ENCODE results near the gene GCA. TPM values are rescaled to one million over a fixed set of nuclear protein-coding genes. Genes with fewer than 3 reads are reported as not detected.

GCA gene
- total RNA-seq, 4 donors from 2014 or later: 3.8 to 31.9 (median 20.6) TPM

GRCh38 chr2:162328424-162329157 is 15.3 kb upstream of the GCA start:
- TF ChIP-seq, protein P1, sequence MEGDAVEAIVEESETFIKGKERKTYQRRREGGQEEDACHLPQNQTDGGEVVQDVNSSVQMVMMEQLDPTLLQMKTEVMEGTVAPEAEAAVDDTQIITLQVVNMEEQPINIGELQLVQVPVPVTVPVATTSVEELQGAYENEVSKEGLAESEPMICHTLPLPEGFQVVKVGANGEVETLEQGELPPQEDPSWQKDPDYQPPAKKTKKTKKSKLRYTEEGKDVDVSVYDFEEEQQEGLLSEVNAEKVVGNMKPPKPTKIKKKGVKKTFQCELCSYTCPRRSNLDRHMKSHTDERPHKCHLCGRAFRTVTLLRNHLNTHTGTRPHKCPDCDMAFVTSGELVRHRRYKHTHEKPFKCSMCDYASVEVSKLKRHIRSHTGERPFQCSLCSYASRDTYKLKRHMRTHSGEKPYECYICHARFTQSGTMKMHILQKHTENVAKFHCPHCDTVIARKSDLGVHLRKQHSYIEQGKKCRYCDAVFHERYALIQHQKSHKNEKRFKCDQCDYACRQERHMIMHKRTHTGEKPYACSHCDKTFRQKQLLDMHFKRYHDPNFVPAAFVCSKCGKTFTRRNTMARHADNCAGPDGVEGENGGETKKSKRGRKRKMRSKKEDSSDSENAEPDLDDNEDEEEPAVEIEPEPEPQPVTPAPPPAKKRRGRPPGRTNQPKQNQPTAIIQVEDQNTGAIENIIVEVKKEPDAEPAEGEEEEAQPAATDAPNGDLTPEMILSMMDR (IDR thresholded peaks at IDR 0.05): no peak
- no peak for TF ChIP-seq POLR2A (IDR thresholded peaks at IDR 0.05)
- Histone ChIP-seq H3K27ac (no peak overlapping the region), H3K4me1 (no peaks in the 10 kb centered on the region), H3K36me3 (no peaks in the 10 kb centered on the region), H3K9me3 (no peaks in the 10 kb centered on the region), H3K4me3 (no peak overlapping the region), H3K27me3 (no peaks in the 10 kb centered on the region)
- DNase-seq: no peak
- intact Hi-C loops (cut with DNase I; ENCODE audit: low total_unique reads): no loop called here

- intact Hi-C loops (cut with DNase I; ENCODE audit: low total_unique reads): no loop called here
- no peaks in the 10 kb centered on the region for H3K4me1 ChIP-seq
- H3K9me3 ChIP-seq: no peaks in the 10 kb centered on the region
- H3K27ac ChIP-seq: no peak overlapping the region
- no peaks in the 10 kb centered on the region for H3K36me3 ChIP-seq
- H3K27me3 ChIP-seq: no peaks in the 10 kb centered on the region
- DNase-seq: no peak
- H3K4me3 ChIP-seq: no peak overlapping the region
- TF ChIP-seq, protein P1 (IDR thresholded peaks at IDR 0.05): no peak
- no peak for TF ChIP-seq POLR2A (IDR thresholded peaks at IDR 0.05)
Observed at GRCh38 chr2:162330881-162331280, 13.1 kb upstream of the GCA start.

GRCh38 chr2:162333968-162334367 is 10.0 kb upstream of the GCA start:
- Histone ChIP-seq H3K9me3 (no peaks in the 10 kb centered on the region), H3K27ac (no peak overlapping the region), H3K4me1 (no peaks in the 10 kb centered on the region), H3K36me3 (no peaks in the 10 kb centered on the region), H3K4me3 (no peak overlapping the region), H3K27me3 (no peaks in the 10 kb centered on the region)
- intact Hi-C loops (cut with DNase I; ENCODE audit: low total_unique reads): no loop called here
- no peak for DNase-seq
- TF ChIP-seq POLR2A (IDR thresholded peaks at IDR 0.05): no peak
- TF ChIP-seq, protein P1 (IDR thresholded peaks at IDR 0.05): peak in 2 of 4 experiments; percentile 9 to 23

- H3K36me3 ChIP-seq: no peaks in the 10 kb centered on the region
- no peaks in the 10 kb centered on the region for H3K9me3 ChIP-seq
- intact Hi-C loops (cut with DNase I; ENCODE audit: low total_unique reads): no loop called here
- no peak for DNase-seq
- no peak overlapping the region for H3K27ac ChIP-seq
- no peaks in the 10 kb centered on the region for H3K4me1 ChIP-seq
- TF ChIP-seq, protein P1 (IDR thresholded peaks at IDR 0.05): no peak
- TF ChIP-seq POLR2A (IDR thresholded peaks at IDR 0.05): no peak
- H3K27me3 ChIP-seq: no peaks in the 10 kb centered on the region
- no peak overlapping the region for H3K4me3 ChIP-seq
Observed at GRCh38 chr2:162337868-162338267, 6.1 kb upstream of the GCA start.

DNA sequence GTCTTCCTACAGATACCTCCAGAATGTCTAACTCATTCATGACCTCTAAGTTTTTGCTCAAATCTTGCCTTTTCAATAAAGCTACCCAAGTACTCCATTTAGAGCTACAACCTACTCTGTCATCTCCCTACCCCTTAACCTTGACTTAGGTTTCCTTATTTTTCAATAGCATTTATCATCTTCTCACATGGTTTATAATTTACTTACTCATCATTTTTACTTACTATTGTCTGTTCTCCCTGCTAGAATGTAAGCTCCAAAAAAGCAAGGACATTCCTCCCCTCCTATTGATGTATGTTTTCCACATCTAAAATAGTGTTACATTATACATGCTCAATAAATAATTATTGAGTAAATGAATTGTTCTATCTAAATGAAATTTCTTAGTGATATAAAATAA is 3.1 kb upstream of the GCA start:
- Histone ChIP-seq H3K4me3 (no peak overlapping the region), H3K4me1 (no peaks in the 10 kb centered on the region), H3K36me3 (no peaks in the 10 kb centered on the region), H3K27me3 (no peaks in the 10 kb centered on the region), H3K9me3 (no peaks in the 10 kb centered on the region), H3K27ac (no peak overlapping the region)
- TF ChIP-seq, protein P1 (IDR thresholded peaks at IDR 0.05): no peak
- TF ChIP-seq POLR2A (IDR thresholded peaks at IDR 0.05): no peak
- intact Hi-C loops (cut with DNase I; ENCODE audit: low total_unique reads): no loop called here
- DNase-seq: no peak
